Glutamatergic neuron (in vitro differentiated cells): ENCODE measurements around the gene NELL2. TPM values are rescaled to one million over a fixed set of nuclear protein-coding genes. Genes with fewer than 3 reads are reported as not detected.
A peak's percentile ranks its signal among the peaks of the same experiment; 100 is the strongest.

Source experiments
- DNase-seq: peaks from one replicate; pipeline ENCODE4 v3.0.0; 2022
- H3K27ac Mint-ChIP-seq: one replicate; pipeline ENCODE4 v1.8.0; 2020; ENCODE audit warnings: mild to moderate bottlenecking, mixed read lengths, inconsistent platforms; ENCODE audit not compliant: unreplicated experiment
- H3K27me3 Mint-ChIP-seq: one replicate; pipeline ENCODE4 v1.8.0; 2020; ENCODE audit warnings: mild to moderate bottlenecking, moderate library complexity, mixed read lengths, inconsistent platforms; ENCODE audit not compliant: unreplicated experiment
- H3K36me3 Mint-ChIP-seq: one replicate; pipeline ENCODE4 v1.8.0; 2020; ENCODE audit warnings: mild to moderate bottlenecking, mixed read lengths, inconsistent platforms; ENCODE audit not compliant: unreplicated experiment
- H3K4me1 Mint-ChIP-seq: one replicate; pipeline ENCODE4 v1.8.0; 2020; ENCODE audit warnings: mild to moderate bottlenecking, low read depth, mixed read lengths, inconsistent platforms; ENCODE audit not compliant: unreplicated experiment
- H3K4me3 Mint-ChIP-seq: one replicate; pipeline ENCODE4 v1.8.0; 2020; ENCODE audit warnings: mild to moderate bottlenecking, mixed read lengths, inconsistent platforms; ENCODE audit not compliant: unreplicated experiment
- H3K9me3 Mint-ChIP-seq: one replicate; pipeline ENCODE4 v1.8.0; 2020; ENCODE audit warnings: mild to moderate bottlenecking, moderate library complexity, mixed read lengths, inconsistent platforms; ENCODE audit not compliant: unreplicated experiment
- total RNA-seq: library from RNA; stranded (reverse); fragmentation: NEBNext Ultra II Directional; extraction: Animal tissue kit (Norgen Biotek cat#: 25700); gene quantifications from one replicate; pipeline ENCODE4 v1.2.1, GENCODE V29; 2021; ENCODE audit not compliant: unreplicated experiment
- TF ChIP-seq, protein P1 (sequence below): fragments of 200-600 bp; sonication (generic); IDR thresholded peaks from one replicate; pipeline ENCODE4 v1.5.0; 2021; ENCODE audit not compliant: partially characterized antibody, unreplicated experiment

The NELL2 gene
- total RNA-seq, 1 donor from 2014 or later = 140 TPM

DNA sequence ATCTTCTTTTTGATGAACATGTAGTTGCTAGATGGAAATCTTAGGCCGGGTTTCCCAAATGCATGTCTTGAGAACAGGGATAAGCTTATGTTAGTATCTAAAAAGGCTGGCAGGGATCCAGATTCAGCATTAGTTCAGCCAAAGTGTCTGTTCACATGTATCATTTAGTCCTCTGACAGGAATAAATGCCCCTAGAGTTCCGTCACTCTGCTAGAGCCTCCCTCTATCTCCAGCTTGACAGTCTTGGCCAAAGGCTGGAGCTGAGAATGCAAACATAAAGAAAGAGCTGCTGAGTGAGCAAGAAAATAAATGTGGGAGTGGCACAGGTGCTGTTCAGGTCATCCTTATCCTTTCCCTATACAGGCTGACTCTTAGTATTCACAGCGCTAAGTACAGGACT, 13.8 kb upstream of the NELL2 start:
- Mint-ChIP-seq H3K27me3 (no peaks in the 10 kb centered on the region), H3K4me3 (no peak overlapping the region), H3K27ac (no peak overlapping the region)

DNA sequence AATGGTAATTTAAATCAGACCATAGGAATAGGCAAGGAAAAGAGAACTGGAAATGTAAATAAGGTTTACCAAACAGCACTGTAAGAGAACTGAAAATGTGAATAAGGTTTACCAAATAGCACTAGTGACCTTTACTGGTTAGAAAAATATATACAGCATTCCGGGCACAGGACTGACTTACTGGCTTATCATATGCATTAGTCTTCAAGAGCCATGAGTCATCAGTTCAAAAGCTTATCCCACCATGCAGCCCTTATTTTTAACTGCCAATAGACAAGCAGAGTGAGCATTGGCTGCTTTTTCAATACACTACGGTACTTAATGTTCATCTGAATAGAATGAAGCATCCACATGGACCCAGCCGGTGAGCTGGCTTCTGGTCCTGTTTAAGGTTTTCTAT, 13.0 kb upstream of the NELL2 start:
- TF ChIP-seq, protein P1, sequence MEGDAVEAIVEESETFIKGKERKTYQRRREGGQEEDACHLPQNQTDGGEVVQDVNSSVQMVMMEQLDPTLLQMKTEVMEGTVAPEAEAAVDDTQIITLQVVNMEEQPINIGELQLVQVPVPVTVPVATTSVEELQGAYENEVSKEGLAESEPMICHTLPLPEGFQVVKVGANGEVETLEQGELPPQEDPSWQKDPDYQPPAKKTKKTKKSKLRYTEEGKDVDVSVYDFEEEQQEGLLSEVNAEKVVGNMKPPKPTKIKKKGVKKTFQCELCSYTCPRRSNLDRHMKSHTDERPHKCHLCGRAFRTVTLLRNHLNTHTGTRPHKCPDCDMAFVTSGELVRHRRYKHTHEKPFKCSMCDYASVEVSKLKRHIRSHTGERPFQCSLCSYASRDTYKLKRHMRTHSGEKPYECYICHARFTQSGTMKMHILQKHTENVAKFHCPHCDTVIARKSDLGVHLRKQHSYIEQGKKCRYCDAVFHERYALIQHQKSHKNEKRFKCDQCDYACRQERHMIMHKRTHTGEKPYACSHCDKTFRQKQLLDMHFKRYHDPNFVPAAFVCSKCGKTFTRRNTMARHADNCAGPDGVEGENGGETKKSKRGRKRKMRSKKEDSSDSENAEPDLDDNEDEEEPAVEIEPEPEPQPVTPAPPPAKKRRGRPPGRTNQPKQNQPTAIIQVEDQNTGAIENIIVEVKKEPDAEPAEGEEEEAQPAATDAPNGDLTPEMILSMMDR = no peak
- DNase-seq = no peak
- no peaks in the 10 kb centered on the region for H3K27me3 Mint-ChIP-seq
- H3K27ac Mint-ChIP-seq = no peak overlapping the region
- H3K4me3 Mint-ChIP-seq = no peak overlapping the region
- H3K9me3 Mint-ChIP-seq = no peaks in the 10 kb centered on the region
- H3K4me1 Mint-ChIP-seq = no peaks in the 10 kb centered on the region
- H3K36me3 Mint-ChIP-seq = no peaks in the 10 kb centered on the region

More for the DNA sequence above, 13.8 kb upstream of the NELL2 start:
- no peak for DNase-seq
- Mint-ChIP-seq H3K4me1 (no peaks in the 10 kb centered on the region), H3K36me3 (no peaks in the 10 kb centered on the region), H3K9me3 (no peaks in the 10 kb centered on the region)
- TF ChIP-seq, protein P1 = no peak

DNA sequence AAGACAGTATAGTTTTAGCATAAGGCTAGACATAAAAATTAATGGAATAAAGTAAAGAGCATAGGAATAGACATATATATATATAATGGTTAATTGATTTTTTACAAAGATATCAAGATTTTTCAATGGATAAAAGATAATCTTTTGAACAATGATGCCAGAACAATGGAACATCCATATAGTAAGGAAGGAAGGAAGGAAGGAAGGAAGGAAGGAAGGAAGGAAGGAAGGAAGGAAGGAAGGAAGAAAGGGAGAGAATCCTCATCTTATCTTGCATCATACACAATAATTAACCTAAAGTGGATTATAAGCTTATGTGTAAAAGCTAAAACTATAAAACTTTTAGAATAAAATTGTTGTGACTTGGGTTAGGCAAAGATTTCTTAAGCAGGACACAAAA, 9.8 kb upstream of the NELL2 start:
- peaks cover 6% of the 10 kb centered on the region for H3K36me3 Mint-ChIP-seq
- DNase-seq = no peak
- no peak overlapping the region for H3K4me3 Mint-ChIP-seq
- no peaks in the 10 kb centered on the region for H3K4me1 Mint-ChIP-seq
- H3K9me3 Mint-ChIP-seq = no peaks in the 10 kb centered on the region
- no peaks in the 10 kb centered on the region for H3K27me3 Mint-ChIP-seq
- TF ChIP-seq, protein P1 = no peak
- H3K27ac Mint-ChIP-seq = no peak overlapping the region

DNA sequence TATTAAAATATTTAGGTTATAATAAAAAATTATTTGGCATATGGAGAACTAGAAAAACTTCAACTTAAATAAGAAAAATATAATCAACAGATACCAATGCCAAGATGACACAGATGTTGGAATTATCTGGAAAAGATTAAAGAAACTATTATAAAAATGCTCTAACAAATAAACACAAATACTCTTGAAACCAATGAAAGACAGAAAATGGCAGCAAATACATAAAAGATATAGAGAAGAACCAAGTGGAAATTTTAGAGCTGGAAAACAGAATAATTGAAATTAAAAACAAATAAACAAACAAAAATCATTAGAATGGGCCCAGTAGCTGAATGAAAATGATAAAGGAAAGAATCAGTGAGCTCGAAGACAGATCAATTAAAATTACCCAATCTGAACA, 5.1 kb upstream of the NELL2 start:
- no peak for DNase-seq
- Mint-ChIP-seq H3K4me3 (no peak overlapping the region), H3K4me1 (no peaks in the 10 kb centered on the region), H3K36me3 (peaks cover 6% of the 10 kb centered on the region), H3K27ac (no peak overlapping the region), H3K27me3 (no peaks in the 10 kb centered on the region), H3K9me3 (peaks cover 1% of the 10 kb centered on the region)
- TF ChIP-seq, protein P1 = no peak

DNA sequence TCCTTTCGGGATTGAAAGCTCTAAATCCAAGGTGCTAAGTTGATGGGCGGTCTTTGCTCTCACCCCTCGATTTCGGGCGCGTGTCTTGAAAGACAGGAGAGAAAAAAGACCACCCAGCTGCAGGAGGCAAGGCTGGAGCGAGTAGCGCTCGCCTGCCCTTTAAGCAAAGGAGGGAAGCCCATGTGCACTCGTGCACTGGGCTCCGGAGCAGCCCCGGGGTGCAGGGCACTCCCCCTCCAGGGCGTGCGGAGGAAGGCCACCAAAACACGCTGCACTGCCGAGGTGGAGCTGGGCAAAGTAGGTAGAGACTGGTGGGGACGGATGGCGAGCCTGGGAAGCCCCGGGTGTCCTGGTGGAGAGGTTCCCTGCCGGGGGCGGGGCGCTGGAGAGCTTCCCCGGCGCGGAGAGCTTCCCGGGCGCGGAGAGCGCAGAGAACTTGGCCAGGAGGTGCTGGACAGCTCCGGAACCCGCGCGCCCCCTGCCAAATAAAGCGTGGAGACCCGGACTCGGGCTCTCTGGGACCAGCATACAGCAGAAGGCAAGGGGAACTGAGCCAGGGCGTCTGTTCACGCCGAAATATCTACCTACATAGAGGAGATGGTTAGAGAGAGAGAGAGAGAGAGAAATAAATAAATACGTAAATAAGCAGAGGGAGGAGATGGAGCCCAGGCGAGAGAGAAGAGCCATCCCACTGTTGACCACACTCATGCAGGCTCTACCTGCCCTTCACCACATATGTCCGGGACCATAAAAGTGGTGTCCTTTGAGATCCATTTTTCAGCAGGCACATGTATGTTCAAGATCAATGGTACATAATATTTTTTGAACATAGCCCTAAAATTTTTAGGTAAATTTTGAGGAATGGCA, 662 bp upstream of the NELL2 start:
- peaks cover 3% of the 10 kb centered on the region for H3K27me3 Mint-ChIP-seq

More for the DNA sequence above, 662 bp upstream of the NELL2 start:
- DNase-seq = peak; percentile 86
- Mint-ChIP-seq H3K4me1 (peaks cover 14% of the 10 kb centered on the region), H3K27ac (peak overlapping the region; percentile 78), H3K36me3 (peaks cover 6% of the 10 kb centered on the region), H3K4me3 (peak overlapping the region; percentile 98), H3K9me3 (peaks cover 6% of the 10 kb centered on the region)
- TF ChIP-seq, protein P1 = no peak
